GM10266 (cell line): ENCODE results near the gene RUNX1.

ENCODE experiments used
- DNase-seq: peaks from one replicate; pipeline ENCODE4 v3.0.0; 2012; ENCODE audit errors: extremely low spot score
- TF ChIP-seq, protein P1 (sequence below): IDR thresholded peaks from 2 replicates; pipeline ENCODE4 v1.5.1; 2012; ENCODE audit warnings: mild to moderate bottlenecking, low read depth; ENCODE audit not compliant: control insufficient read depth, insufficient read depth; ENCODE audit errors: missing control alignments

The RUNX1 gene

GRCh38 chr21:35002879-35003722 is 46.0 kb downstream of the RUNX1 start:
- TF ChIP-seq, protein P1, sequence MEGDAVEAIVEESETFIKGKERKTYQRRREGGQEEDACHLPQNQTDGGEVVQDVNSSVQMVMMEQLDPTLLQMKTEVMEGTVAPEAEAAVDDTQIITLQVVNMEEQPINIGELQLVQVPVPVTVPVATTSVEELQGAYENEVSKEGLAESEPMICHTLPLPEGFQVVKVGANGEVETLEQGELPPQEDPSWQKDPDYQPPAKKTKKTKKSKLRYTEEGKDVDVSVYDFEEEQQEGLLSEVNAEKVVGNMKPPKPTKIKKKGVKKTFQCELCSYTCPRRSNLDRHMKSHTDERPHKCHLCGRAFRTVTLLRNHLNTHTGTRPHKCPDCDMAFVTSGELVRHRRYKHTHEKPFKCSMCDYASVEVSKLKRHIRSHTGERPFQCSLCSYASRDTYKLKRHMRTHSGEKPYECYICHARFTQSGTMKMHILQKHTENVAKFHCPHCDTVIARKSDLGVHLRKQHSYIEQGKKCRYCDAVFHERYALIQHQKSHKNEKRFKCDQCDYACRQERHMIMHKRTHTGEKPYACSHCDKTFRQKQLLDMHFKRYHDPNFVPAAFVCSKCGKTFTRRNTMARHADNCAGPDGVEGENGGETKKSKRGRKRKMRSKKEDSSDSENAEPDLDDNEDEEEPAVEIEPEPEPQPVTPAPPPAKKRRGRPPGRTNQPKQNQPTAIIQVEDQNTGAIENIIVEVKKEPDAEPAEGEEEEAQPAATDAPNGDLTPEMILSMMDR: no peak
- DNase-seq: no peak

DNA sequence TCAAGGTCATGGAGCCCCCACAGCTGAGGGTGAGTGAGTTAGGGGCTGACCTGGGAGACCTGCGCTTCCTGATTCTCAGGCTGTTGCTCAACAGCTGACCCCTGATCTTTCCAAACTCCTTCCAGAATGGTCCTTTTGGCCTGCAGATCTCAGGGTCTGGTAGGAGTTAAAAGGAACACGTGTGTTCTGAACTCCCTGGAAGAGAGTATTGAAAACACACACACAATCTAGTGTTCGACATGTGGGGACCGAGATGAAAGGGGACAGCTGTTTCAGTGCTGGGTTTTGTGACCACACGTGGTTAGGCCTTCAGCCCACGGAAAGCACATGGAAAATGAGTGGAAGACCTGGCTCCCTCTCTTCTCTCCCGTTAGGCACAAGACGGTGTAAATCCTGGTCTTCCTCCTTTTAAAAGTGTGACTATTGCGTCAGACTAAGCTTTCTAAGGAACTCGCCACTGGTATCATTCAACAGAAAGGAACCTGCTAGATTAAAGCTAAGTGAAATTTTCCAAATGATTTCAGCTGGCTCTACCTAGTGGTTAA is 49.6 kb downstream of the RUNX1 start:
- TF ChIP-seq, protein P1: no peak
- DNase-seq: no peak

DNA sequence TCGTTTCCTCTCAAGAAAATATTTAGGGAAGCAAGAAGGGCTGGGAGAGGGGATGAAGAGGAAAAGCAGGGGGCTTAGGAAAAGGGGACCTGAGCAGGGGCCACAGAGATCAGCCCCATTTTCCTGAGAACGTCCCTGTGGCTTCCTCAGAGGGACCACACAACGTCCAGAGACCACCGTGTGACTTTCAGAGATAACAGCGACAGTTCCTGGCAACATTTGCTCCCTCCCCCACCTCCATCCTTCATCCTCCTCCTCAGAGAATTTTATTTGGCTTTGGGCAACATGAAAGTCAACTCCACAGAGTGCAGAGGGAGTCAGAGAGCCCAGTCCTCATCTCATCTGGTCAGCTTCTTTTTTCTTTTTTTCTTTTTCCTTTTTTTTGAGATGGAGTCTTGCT is 50.9 kb downstream of the RUNX1 start:
- TF ChIP-seq, protein P1: no peak
- no peak for DNase-seq

GRCh38 chr21:34997294-34997693 is 51.8 kb downstream of the RUNX1 start:
- TF ChIP-seq, protein P1: no peak
- DNase-seq: no peak

DNA sequence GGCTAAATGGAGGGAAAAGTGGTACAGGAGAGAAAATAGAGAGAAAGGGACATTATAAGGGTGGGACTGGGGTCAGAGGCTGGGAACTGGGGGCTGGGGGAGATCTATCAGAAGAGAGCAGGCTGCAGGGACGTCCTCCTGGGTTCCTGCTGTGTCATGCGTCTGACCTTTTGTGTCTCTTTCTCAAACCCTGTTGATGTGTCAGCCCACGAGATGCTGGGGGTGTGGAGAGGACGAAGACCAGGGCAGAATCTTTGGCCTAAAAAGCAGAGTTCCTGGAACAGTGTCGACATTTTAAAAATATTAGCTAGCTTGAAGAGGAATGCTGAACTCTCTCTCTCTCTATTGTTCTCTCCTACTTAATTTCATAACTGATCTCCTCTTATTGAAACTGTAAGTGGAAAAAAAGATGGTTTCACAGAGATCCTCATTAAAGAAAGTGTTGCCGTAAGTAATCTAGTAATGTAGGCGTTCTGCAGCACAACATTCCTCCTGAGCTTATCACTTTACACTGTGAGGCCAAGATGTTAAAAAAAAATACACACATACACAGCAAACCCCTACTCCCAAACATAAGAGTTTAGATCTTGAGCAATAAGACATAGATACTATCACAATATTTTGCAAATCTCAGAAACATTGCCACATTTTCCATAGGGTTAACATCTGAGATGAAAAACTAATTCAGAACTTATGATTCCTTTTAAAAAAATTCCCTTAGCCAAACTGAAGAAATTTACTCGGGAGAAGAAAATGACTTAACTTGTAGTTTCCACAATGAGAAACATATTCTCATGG is 52.6 kb downstream of the RUNX1 start:
- no peak for DNase-seq
- TF ChIP-seq, protein P1: no peak

DNA sequence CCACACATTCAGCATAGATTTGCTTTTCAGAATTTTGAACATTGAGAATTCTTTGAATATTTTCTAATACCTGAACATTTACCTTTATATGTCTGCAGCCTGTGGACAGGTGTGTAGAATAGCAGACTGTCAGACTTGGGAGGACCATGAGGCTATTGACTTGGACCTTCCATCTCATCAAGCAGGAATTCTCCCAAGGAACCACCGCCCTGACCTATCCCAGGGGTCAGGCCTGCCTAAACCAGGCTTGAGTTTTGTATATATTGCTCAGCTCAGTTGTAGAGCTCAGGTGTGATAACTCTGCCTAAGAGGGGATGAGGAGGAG is 53.2 kb downstream of the RUNX1 start:
- no peak for DNase-seq
- TF ChIP-seq, protein P1: no peak
